Suprapubic skin (tissue), 3 donors: ENCODE results near the gene PPP1R3D.

Experiments used
- EP300 ChIP-seq: sonication (generic); formaldehyde crosslinking; IDR thresholded peaks from one replicate; pipeline ENCODE4 v1.6.1; 2017; ENCODE audit warnings: antibody characterized with exemption
- POLR2A ChIP-seq, 2 donors: fragments of 450-650 bp; IDR thresholded peaks; one replicate each; pipeline ENCODE4 v1.6.1; 2017; ENCODE audit warnings: antibody characterized with exemption in 2 of 2, mild to moderate bottlenecking in 2 of 2, moderate library complexity in 2 of 2
- TF ChIP-seq, protein P1 (sequence below), 2 donors: fragments of 200-600 bp in 1 of 2; fragments of 450-650 bp in 1 of 2; sonication (generic) in 1 of 2; IDR thresholded peaks; one replicate each; pipeline ENCODE4 v1.5.1; 2016 to 2019; ENCODE audit warnings: antibody characterized with exemption in 2 of 2, mild to moderate bottlenecking in 1 of 2, moderate library complexity in 1 of 2

GRCh38 chr20:59985164-59985563, 45.1 kb upstream of the PPP1R3D start:
- TF ChIP-seq, protein P1, sequence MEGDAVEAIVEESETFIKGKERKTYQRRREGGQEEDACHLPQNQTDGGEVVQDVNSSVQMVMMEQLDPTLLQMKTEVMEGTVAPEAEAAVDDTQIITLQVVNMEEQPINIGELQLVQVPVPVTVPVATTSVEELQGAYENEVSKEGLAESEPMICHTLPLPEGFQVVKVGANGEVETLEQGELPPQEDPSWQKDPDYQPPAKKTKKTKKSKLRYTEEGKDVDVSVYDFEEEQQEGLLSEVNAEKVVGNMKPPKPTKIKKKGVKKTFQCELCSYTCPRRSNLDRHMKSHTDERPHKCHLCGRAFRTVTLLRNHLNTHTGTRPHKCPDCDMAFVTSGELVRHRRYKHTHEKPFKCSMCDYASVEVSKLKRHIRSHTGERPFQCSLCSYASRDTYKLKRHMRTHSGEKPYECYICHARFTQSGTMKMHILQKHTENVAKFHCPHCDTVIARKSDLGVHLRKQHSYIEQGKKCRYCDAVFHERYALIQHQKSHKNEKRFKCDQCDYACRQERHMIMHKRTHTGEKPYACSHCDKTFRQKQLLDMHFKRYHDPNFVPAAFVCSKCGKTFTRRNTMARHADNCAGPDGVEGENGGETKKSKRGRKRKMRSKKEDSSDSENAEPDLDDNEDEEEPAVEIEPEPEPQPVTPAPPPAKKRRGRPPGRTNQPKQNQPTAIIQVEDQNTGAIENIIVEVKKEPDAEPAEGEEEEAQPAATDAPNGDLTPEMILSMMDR (IDR thresholded peaks at IDR 0.05) = no peak
- TF ChIP-seq EP300 = no peak
- no peak for TF ChIP-seq POLR2A (IDR thresholded peaks at IDR 0.05)
